Stimulated activated CD4-positive, alpha-beta T cell treated with anti-CD3 and anti-CD28 coated beads, Interleukin-1b, Interleukin-23, amount 100 ng/mL, for 48 hours (primary cell): ENCODE measurements around the gene CLEC14A.

Source experiments
- DNase-seq: peaks from one replicate; pipeline ENCODE4 v3.0.0-alpha.2; 2020

The CLEC14A gene

GRCh38 chr14:38255673-38256532 is at the start of gene CLEC14A:
TSS of gene CLEC14A (minus strand) at chr14:38256093. CDS start at chr14:38256022, 71 bp downstream.
- DNase-seq, result no peak

GRCh38 chr14:38302966-38303365 is 47.1 kb upstream of the CLEC14A start:
- no peak for DNase-seq

- DNase-seq, result no peak
These were observed 46.1 kb upstream of the CLEC14A start for GRCh38 chr14:38302034-38302433.

- DNase-seq, result no peak
These were observed 41.8 kb upstream of the CLEC14A start for GRCh38 chr14:38297681-38298080.

GRCh38 chr14:38291681-38292467 is 36.0 kb upstream of the CLEC14A start:
- DNase-seq, result no peak

GRCh38 chr14:38290601-38291188 is 34.8 kb upstream of the CLEC14A start:
- DNase-seq, result no peak

- no peak for DNase-seq
These were observed 30.6 kb upstream of the CLEC14A start for GRCh38 chr14:38286452-38286851.

- DNase-seq, result no peak
These were observed 30.1 kb upstream of the CLEC14A start for GRCh38 chr14:38285962-38286361.

- no peak for DNase-seq
These were observed 27.0 kb upstream of the CLEC14A start for GRCh38 chr14:38282936-38283335.

- no peak for DNase-seq
These were observed 24.2 kb upstream of the CLEC14A start for GRCh38 chr14:38280081-38280480.

GRCh38 chr14:38279572-38279971 is 23.7 kb upstream of the CLEC14A start:
- no peak for DNase-seq

- no peak for DNase-seq
These were observed 22.1 kb upstream of the CLEC14A start for GRCh38 chr14:38278035-38278434.

- no peak for DNase-seq
These were observed 7.0 kb upstream of the CLEC14A start for GRCh38 chr14:38262844-38263243.

GRCh38 chr14:38261620-38262019 is 5.7 kb upstream of the CLEC14A start:
- no peak for DNase-seq

- DNase-seq, result no peak
These were observed 1.6 kb upstream of the CLEC14A start for GRCh38 chr14:38257507-38257906.

GRCh38 chr14:38256533-38256840 is 594 bp upstream of the CLEC14A start:
- DNase-seq, result no peak

- DNase-seq, result no peak
These were observed 553 bp downstream of the CLEC14A start for GRCh38 chr14:38255408-38255672.

GRCh38 chr14:38254571-38255407 is 1.1 kb downstream of the CLEC14A start:
- DNase-seq, result no peak

- no peak for DNase-seq
These were observed 2.2 kb downstream of the CLEC14A start for GRCh38 chr14:38253676-38254075.

- no peak for DNase-seq
These were observed 3.7 kb downstream of the CLEC14A start for GRCh38 chr14:38252066-38252710.

GRCh38 chr14:38250331-38250730 is 5.6 kb downstream of the CLEC14A start:
- no peak for DNase-seq

GRCh38 chr14:38248321-38249028 is 7.4 kb downstream of the CLEC14A start:
- DNase-seq, result no peak
